K562 (cell line): ENCODE results near the gene VRK2. TPM values are rescaled to one million over a fixed set of nuclear protein-coding genes. Genes with fewer than 3 reads are reported as not detected.
A peak's percentile ranks its signal among the peaks of the same experiment; 100 is the strongest.

ENCODE experiments used
- BCOR ChIP-seq: fragments of 450-650 bp; IDR thresholded peaks from 2 replicates; pipeline ENCODE4 v1.6.1; 2016
- BRD9 ChIP-seq: fragments of 450-650 bp; IDR thresholded peaks from 2 replicates; pipeline ENCODE4 v1.6.1; 2018; ENCODE audit warnings: low read depth; ENCODE audit not compliant: partially characterized antibody
- BRF1 ChIP-seq: IDR thresholded peaks from 3 replicates; pipeline ENCODE4 v1.6.1; 2011; ENCODE audit warnings: borderline replicate concordance, mild to moderate bottlenecking; ENCODE audit not compliant: insufficient read length; ENCODE audit errors: extremely low read depth
- CBFA2T2 ChIP-seq: fragments of 450-650 bp; conservative IDR thresholded peaks from 2 replicates; pipeline ENCODE4 v1.6.1; 2017; ENCODE audit warnings: mild to moderate bottlenecking
- CREB1 ChIP-seq, 2 experiments: sonication (generic) in 1 of 2; formaldehyde crosslinking in 1 of 2; IDR thresholded peaks; 2 replicates each; pipeline versions ENCODE4 v1.6.1 to v1.8.0; 2012 to 2022; ENCODE audit warnings: inconsistent platforms in 1 of 2, mild to moderate bottlenecking in 1 of 2, missing genetic modification reagents in 1 of 2, moderate library complexity in 1 of 2
- DPF2 ChIP-seq: fragments of 450-650 bp; IDR thresholded peaks from 2 replicates; pipeline ENCODE4 v1.6.1; 2016
- IFI16 ChIP-seq: fragments of 250-450 bp; sonication (Bioruptor Pico); IDR thresholded peaks from 2 replicates; pipeline ENCODE4 v2.1.2; 2022; ENCODE audit warnings: mild to moderate bottlenecking, inconsistent platforms
- KLF16 ChIP-seq: IDR thresholded peaks from 2 replicates; pipeline ENCODE4 v1.6.1; 2016; ENCODE audit warnings: antibody characterized with exemption
- MEF2A ChIP-seq: IDR thresholded peaks from 2 replicates; pipeline ENCODE4 v1.6.1; 2011; ENCODE audit warnings: low read depth, mild to moderate bottlenecking, low read length, moderate library complexity; ENCODE audit not compliant: control insufficient read depth
- NUFIP1 ChIP-seq: fragments of 450-650 bp; IDR thresholded peaks from 2 replicates; pipeline ENCODE4 v1.6.1; 2018; ENCODE audit not compliant: partially characterized antibody
- POU5F1 ChIP-seq: fragments of 150-350 bp; IDR thresholded peaks from 2 replicates; pipeline ENCODE4 v1.6.1; 2014; ENCODE audit warnings: borderline replicate concordance, low read length, low read depth, mild to moderate bottlenecking; ENCODE audit not compliant: partially characterized antibody
- SOX6 ChIP-seq: fragments of 450-650 bp; IDR thresholded peaks from 2 replicates; pipeline ENCODE4 v1.6.1; 2014; ENCODE audit warnings: mild to moderate bottlenecking
- ZNF695 ChIP-seq: fragments of 450-650 bp; formaldehyde crosslinking; IDR thresholded peaks from 2 replicates; pipeline ENCODE4 v1.4.0; 2020; ENCODE audit warnings: mild to moderate bottlenecking, moderate library complexity
- polyA plus RNA-seq, 8 experiments: library from polyadenylated mRNA; depleted of rRNA in 4 of 8; stranded (reverse) in 5 of 8; unstranded in 3 of 8; fragments of >200 nt; fragmentation: Nextera tagmentation in 2 of 8; fragmentation: Illumina TruSeq in 1 of 8; extraction: Ambion mirVana in 2 of 8; extraction: Trizol in 1 of 8; gene quantifications; 2 replicates each; pipeline versions ENCODE4 v1.2.1 to v1.2.3, GENCODE V29; 2011 to 2014; ENCODE audit warnings: inconsistent platforms in 1 of 8, missing spikeins in 1 of 8
- total RNA-seq, 7 experiments: library from RNA; depleted of rRNA in 6 of 7; stranded (reverse); fragments of >200 nt in 6 of 7; fragmentation: Illumina TruSeq in 2 of 7; extraction: Trizol in 2 of 7; gene quantifications; 2 replicates each; pipeline versions ENCODE4 v1.2.1 to v1.2.3, GENCODE V29; 2011 to 2021; ENCODE audit warnings: low replicate concordance in 1 of 7
- TF ChIP-seq, protein P1 (sequence below), 2 experiments: fragments of 150-350 bp in 1 of 2; IDR thresholded peaks; 2 replicates each; pipeline ENCODE4 v1.6.1; 2012 to 2016; ENCODE audit warnings: low read depth in 2 of 2, low read length in 2 of 2, mild to moderate bottlenecking in 1 of 2, moderate library complexity in 1 of 2
- TF ChIP-seq, protein P2 (sequence below): fragments of 450-650 bp; formaldehyde crosslinking; IDR thresholded peaks from 2 replicates; pipeline ENCODE4 v1.4.0; 2020; ENCODE audit warnings: mild to moderate bottlenecking, moderate library complexity
- TF ChIP-seq, protein P3 (sequence below): fragments of 450-650 bp; IDR thresholded peaks from 2 replicates; pipeline ENCODE4 v1.7.0; 2016; ENCODE audit warnings: borderline replicate concordance
- TF ChIP-seq, protein P4 (sequence below), 2 experiments: IDR thresholded peaks; 2 replicates each; pipeline ENCODE4 v1.6.1; 2011; ENCODE audit warnings: borderline replicate concordance in 1 of 2, control low read depth in 1 of 2, low read depth in 1 of 2, low read length in 1 of 2, mild to moderate bottlenecking in 1 of 2, mixed read lengths in 1 of 2, moderate library complexity in 1 of 2; ENCODE audit not compliant: insufficient read depth in 1 of 2, insufficient read length in 1 of 2, poor library complexity in 1 of 2, severe bottlenecking in 1 of 2; ENCODE audit errors: extremely low read depth in 1 of 2
- TF ChIP-seq, protein P5 (sequence below): fragments of 450-650 bp; conservative IDR thresholded peaks from 2 replicates; pipeline ENCODE4 v1.6.1; 2016; ENCODE audit warnings: missing genetic modification characterization, low read depth, mild to moderate bottlenecking, missing compliant biosample characterization, moderate library complexity

VRK2 gene
- total and polyA plus RNA-seq, 9 of the 15 experiments (the other 6 are each of a cell fraction or from before 2014, with no cell fraction given) = 22.6 to 49.2 (median 36.2) TPM

DNA sequence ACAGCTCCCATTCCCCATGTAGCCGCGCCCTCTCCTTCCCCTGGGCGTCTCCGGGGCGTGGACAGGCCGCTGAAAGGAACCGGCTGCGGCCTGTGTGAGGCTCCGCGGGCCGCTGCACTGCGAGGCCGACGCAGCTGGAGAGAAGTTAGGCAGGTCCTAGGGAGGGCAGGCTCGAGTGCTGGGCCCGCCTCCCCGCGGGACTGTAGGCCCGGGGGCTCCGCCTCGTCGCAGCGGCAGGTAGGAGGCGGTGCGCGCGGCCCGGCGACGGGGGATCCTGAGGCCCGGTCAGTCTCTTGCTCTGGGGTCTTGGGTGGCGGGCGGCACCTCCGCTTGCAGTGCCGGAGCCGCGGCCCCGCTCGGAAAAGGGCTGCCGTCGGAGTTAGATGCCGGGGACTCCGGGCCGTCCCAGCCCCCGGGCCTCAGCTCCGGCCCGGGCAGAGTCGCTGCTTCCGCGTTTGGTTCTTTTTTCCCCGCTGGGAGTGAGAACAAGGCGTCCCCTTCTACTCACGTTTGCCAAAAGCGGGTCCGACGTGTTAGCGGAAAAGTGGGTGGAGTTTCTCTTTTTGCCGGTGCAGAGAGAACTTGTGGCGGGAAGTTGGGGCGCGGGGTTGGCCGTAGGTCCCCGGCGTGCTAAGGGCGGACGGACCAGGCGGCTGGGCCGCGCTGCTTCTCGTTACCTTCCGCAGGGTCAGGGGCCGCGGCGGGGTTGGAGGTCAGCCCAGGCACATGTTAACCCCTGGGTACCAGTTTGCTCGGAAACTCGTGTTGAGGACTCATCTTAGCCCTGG is at the start of gene VRK2 (continued):
- TF ChIP-seq, protein P1, sequence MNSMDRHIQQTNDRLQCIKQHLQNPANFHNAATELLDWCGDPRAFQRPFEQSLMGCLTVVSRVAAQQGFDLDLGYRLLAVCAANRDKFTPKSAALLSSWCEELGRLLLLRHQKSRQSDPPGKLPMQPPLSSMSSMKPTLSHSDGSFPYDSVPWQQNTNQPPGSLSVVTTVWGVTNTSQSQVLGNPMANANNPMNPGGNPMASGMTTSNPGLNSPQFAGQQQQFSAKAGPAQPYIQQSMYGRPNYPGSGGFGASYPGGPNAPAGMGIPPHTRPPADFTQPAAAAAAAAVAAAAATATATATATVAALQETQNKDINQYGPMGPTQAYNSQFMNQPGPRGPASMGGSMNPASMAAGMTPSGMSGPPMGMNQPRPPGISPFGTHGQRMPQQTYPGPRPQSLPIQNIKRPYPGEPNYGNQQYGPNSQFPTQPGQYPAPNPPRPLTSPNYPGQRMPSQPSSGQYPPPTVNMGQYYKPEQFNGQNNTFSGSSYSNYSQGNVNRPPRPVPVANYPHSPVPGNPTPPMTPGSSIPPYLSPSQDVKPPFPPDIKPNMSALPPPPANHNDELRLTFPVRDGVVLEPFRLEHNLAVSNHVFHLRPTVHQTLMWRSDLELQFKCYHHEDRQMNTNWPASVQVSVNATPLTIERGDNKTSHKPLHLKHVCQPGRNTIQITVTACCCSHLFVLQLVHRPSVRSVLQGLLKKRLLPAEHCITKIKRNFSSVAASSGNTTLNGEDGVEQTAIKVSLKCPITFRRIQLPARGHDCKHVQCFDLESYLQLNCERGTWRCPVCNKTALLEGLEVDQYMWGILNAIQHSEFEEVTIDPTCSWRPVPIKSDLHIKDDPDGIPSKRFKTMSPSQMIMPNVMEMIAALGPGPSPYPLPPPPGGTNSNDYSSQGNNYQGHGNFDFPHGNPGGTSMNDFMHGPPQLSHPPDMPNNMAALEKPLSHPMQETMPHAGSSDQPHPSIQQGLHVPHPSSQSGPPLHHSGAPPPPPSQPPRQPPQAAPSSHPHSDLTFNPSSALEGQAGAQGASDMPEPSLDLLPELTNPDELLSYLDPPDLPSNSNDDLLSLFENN (IDR thresholded peaks at IDR 0.05; ENCODE audit: low read depth in 2 of 2, low read length in 2 of 2) = no peak
- TF ChIP-seq SOX6 (peak; percentile 35), MEF2A (no peak), BCOR (peak; percentile 56; the same call in 1 of the 2 replicates), BRD9 (no peak), CREB1 (IDR thresholded peaks at IDR 0.05) (peak; percentile 41), CREB1 (CRISPR knock-in tag; IDR thresholded peaks at IDR 0.05) (no peak; the same call in 1 of the 2 replicates), ZNF695 (CRISPR knock-in tag) (no peak), CBFA2T2 (no peak), KLF16 (peak; percentile 88), IFI16 (CRISPR knock-in tag) (no peak), DPF2 (0 out of 2 replicates have a peak, but pooled peaks have one; percentile 6), BRF1 (no peak), POU5F1 (no peak), NUFIP1 (no peak)
- TF ChIP-seq, protein P2, sequence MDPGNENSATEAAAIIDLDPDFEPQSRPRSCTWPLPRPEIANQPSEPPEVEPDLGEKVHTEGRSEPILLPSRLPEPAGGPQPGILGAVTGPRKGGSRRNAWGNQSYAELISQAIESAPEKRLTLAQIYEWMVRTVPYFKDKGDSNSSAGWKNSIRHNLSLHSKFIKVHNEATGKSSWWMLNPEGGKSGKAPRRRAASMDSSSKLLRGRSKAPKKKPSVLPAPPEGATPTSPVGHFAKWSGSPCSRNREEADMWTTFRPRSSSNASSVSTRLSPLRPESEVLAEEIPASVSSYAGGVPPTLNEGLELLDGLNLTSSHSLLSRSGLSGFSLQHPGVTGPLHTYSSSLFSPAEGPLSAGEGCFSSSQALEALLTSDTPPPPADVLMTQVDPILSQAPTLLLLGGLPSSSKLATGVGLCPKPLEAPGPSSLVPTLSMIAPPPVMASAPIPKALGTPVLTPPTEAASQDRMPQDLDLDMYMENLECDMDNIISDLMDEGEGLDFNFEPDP (CRISPR knock-in tag) = no peak
- TF ChIP-seq, protein P3, sequence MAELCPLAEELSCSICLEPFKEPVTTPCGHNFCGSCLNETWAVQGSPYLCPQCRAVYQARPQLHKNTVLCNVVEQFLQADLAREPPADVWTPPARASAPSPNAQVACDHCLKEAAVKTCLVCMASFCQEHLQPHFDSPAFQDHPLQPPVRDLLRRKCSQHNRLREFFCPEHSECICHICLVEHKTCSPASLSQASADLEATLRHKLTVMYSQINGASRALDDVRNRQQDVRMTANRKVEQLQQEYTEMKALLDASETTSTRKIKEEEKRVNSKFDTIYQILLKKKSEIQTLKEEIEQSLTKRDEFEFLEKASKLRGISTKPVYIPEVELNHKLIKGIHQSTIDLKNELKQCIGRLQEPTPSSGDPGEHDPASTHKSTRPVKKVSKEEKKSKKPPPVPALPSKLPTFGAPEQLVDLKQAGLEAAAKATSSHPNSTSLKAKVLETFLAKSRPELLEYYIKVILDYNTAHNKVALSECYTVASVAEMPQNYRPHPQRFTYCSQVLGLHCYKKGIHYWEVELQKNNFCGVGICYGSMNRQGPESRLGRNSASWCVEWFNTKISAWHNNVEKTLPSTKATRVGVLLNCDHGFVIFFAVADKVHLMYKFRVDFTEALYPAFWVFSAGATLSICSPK = no peak
- TF ChIP-seq, protein P4, sequence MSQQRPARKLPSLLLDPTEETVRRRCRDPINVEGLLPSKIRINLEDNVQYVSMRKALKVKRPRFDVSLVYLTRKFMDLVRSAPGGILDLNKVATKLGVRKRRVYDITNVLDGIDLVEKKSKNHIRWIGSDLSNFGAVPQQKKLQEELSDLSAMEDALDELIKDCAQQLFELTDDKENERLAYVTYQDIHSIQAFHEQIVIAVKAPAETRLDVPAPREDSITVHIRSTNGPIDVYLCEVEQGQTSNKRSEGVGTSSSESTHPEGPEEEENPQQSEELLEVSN (IDR thresholded peaks at IDR 0.05; ENCODE audit: borderline replicate concordance in 1 of 2, extremely low read depth in 1 of 2, insufficient read depth in 1 of 2, insufficient read length in 1 of 2, low read depth in 1 of 2, low read length in 1 of 2, poor library complexity in 1 of 2, severe bottlenecking in 1 of 2) = peak; percentile 90 to 96
- TF ChIP-seq, protein P5, sequence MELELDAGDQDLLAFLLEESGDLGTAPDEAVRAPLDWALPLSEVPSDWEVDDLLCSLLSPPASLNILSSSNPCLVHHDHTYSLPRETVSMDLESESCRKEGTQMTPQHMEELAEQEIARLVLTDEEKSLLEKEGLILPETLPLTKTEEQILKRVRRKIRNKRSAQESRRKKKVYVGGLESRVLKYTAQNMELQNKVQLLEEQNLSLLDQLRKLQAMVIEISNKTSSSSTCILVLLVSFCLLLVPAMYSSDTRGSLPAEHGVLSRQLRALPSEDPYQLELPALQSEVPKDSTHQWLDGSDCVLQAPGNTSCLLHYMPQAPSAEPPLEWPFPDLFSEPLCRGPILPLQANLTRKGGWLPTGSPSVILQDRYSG (tag) = no peak
